Stimulated activated CD4-positive, alpha-beta T cell treated with anti-CD3 and anti-CD28 coated beads, TNF-alpha, amount 100 ng/mL, for 24 hours (primary cell): ENCODE results near the gene ADAMTS17.

ENCODE experiments used
- DNase-seq, 3 experiments: peaks; one replicate each; pipeline ENCODE4 v3.0.0-alpha.2; 2020; ENCODE audit warnings: low read depth in 3 of 3

Gene ADAMTS17

DNA sequence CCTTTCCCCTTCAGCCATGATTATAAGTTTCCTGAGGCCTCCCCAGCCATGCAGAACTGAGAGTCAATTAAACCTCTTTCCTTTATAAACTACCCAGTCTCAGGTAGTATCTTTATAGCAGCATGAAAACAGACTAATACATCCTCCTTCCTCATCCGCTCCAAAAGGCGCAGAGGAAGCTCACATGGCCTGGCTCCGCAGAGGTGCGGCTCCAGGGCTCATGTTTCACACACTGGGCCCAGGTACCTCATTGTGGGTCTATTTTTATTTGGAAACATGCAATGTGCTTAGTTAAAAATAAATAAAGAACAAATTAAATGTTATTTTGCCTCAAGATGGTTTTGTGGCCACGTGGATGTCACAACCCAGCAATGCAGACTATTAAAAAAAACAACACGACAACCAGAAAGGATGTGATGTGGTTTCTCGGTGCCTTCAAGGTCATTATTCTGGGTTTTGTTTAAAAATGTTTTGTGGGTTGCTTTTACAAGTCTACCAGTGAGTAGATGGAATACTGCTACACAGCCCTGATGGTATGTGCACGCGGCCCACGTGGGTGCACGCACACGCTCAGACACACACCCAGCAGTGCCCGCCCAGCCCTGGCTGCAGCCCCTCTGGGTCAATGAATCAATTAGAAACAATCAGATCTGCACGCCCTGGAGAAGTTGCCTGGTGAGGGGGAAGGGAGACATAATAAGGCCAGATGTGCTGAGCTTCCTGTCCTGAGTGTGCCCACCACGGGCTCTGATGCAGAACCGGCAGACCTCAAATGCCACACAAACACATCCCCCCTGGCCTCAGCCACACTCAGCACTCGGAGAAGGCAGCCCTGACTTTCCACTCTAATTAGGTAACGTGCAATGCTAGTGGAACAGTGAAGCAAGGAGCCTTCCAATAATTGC, 140.1 kb downstream of the ADAMTS17 start:
- peak in 1 of 3 experiments; percentile 2 for DNase-seq

GRCh38 chr15:100200287-100200880, 141.4 kb downstream of the ADAMTS17 start:
- no peak for DNase-seq

DNA sequence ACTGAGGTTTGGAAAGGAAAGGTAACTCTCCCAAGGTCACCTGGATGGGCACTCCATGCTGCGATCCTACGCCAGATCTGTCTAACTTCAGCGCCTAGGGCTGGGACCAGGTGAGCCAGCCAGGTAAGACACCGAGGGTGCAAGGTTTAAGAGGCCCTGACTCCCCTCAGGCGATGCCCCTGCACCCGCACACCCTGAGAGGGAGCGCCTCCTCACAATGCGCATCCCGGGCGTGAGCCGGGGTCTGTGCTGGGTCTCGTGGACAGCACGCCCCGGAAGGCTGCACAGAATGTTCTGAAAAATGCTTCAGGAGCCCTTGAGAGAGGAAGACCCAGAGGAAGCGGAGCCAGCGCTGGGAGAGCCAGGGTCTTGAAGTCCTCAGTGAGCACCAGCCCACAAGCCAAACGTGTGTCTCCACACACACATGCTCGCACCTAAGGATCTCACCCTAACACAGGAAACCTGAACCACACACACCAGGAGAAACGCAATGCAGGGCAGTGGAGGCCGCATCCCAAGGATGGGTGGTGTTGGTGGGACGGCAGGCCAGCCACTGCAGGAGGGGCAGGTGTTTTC, 142.0 kb downstream of the ADAMTS17 start:
- no peak for DNase-seq

GRCh38 chr15:100198442-100198841, 143.3 kb downstream of the ADAMTS17 start:
- DNase-seq, result no peak

DNA sequence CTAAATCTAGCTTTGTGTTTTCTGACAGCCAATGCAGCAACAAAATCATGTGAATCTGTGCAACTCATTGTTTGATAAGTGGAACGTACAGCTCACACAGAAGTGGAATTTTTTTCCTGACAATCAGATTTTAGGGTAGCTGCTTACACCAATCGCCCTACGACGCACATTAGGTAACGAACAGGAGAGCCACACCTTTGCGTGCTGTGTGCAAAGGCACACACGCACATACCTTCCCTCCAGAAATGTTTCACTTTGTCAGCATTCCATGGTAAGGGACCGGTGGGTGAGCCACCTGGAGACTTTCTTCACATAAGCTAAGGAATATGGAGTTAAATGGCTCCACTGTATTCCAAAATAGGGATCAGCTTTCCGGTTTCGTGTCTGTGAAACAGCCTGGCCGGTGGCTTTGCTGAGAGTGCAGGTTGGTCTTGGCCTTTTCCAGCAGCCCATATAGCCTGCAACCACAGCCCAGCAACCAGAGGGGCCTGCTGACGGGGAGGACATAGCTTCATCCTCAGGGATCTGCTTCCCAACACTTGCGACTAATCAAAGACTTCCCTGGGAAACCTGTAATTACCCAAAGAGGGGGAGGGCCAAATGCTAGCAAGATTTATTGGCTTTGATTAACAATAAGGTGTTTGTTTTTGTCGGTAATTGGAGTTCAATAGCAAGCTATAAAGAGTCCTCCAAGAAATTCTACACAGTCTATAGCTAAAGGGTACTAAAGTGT, 145.3 kb downstream of the ADAMTS17 start:
- DNase-seq, result no peak

- no peak for DNase-seq
Observed at GRCh38 chr15:100194996-100195395, 146.8 kb downstream of the ADAMTS17 start.

DNA sequence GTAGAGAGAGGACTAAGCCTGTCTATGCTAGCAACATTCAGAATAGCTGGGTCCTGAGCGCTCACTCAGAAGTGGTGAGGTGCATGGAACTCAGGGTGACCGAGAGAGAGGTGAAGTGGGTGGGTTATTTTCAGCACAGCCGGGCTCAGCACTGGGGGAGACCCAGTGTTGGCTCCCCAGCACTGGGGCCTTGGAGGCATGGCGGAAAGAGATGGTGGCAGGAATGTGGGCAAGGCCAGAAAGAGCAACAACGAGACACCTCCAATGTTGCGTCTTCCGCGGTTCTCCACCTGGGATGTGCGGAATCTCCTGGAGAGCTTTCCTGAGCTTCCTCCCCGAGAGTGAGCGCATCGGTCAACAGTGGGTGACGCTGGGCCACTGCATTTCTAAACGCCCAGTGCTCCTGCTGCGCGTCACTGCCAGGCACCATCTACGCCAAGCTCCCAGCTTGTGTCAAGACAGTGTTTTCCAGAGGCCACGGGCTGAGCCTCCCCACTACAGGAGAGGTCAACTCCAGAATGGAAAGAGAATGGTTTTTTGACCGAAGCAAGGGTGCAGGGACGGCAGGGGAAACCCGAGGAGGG, 148.4 kb downstream of the ADAMTS17 start:
- DNase-seq, result no peak

DNA sequence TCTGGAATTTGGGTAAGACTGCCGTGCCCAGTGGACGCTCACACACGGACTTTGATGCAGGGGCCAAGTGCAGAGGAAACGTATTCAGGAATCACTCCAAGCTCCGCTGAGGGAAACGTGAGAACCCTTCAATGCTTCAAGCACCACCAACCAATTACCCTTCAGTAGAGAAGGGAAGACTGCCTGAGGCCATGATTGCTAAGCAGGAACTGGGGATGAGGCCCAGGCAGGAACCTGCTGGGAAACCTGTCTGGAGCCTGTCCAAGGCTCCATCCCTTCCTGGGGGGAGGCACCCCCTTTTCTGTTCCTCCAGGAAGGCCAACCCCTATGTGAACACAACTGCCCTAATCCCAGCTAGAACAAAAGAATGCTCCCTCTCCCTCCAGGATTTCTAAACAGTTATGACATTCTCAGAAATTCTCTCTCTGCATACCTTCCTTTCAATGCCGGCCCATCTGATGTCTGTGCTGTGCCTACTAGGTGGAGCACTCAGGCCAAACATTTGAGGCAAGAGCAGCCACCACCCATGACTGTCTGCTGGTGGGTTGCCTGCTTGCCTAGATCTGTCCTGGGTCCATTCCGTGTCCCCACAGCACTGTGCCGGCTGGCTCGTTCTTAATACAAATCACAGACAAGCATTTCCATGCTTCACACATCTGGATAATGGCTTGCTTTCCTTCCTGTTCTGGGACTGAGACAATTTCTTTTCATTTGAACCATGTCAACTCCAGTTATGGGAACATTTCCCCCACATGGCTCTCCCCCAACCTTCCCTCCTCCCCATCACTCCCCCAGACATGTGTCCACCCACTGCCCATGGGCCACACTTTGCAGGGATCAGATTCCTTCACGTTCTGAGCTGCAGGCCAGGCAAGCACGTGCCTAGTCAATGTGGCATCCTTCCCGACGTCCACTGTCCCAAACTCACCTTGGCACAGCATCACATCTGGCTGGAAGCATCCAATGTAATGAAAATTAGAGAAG, 149.4 kb downstream of the ADAMTS17 start:
- no peak for DNase-seq

- DNase-seq, result no peak
Observed at GRCh38 chr15:100191161-100191560, 150.6 kb downstream of the ADAMTS17 start.

DNA sequence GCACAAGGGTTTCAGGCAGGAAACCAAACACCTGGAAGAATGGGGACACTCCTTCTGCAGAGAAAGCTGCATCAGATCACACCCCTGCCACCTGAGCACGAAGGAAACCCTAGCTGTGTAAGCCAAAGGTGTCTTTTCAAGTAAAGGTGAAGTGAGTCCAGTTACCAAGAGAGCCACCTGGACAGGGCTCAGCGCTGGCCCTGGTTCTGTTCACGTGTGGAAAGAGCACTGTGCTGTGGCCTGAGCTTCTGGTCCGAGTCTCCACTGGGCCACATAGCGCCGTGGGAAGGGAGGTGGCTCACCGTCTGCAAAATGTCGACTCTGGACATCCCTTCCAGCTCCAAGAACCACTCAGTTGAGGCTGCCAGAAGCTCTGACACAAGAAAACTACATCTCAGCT, 151.1 kb downstream of the ADAMTS17 start:
- DNase-seq, result no peak

DNA sequence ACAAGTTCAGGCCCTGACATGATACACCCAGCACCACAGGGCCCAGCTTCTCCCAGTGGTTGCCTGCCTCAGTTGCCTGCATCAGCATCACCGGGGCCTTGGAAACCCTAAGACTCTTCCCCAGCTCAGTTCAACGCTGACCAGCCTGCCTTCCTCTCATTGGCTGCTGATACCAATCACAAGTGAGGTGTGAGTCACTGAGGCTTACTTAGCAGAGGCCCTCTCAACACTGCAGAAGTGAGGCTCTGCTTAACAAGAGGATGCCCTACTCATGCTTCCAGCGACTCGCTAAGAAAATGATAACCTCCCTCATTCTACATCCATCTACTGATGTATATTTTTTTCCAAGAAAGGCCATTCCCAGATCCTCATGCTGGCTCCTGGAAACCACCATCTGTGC, 151.9 kb downstream of the ADAMTS17 start:
- no peak for DNase-seq

- DNase-seq, result no peak
Observed at GRCh38 chr15:100189319-100189718, 152.5 kb downstream of the ADAMTS17 start.

GRCh38 chr15:100187677-100188076, 154.1 kb downstream of the ADAMTS17 start:
- DNase-seq, result no peak

DNA sequence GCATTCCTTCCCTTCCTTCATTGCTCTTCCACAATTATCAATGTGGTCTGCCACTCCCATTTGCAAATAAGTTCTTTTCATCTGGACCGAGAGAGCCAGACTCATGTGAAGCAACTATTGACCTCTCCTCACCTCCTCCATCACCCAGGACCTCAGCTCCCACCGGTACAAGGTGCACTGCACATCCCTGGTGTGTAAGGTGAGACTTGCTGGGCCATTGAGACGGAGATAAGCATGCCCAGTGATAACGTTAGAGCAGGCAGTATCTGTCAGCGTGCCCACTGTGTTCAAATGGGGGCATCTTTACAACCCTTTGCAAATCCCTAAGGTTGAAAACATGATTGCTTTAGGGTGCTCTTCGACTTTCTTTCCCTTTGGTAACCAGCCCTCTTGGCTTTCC, 154.8 kb downstream of the ADAMTS17 start:
- DNase-seq, result no peak

- DNase-seq, result no peak
Observed at GRCh38 chr15:100186366-100186765, 155.4 kb downstream of the ADAMTS17 start.

- no peak for DNase-seq
Observed at GRCh38 chr15:100183921-100184495, 157.8 kb downstream of the ADAMTS17 start.

GRCh38 chr15:100180921-100181320, 160.9 kb downstream of the ADAMTS17 start:
- no peak for DNase-seq

DNA sequence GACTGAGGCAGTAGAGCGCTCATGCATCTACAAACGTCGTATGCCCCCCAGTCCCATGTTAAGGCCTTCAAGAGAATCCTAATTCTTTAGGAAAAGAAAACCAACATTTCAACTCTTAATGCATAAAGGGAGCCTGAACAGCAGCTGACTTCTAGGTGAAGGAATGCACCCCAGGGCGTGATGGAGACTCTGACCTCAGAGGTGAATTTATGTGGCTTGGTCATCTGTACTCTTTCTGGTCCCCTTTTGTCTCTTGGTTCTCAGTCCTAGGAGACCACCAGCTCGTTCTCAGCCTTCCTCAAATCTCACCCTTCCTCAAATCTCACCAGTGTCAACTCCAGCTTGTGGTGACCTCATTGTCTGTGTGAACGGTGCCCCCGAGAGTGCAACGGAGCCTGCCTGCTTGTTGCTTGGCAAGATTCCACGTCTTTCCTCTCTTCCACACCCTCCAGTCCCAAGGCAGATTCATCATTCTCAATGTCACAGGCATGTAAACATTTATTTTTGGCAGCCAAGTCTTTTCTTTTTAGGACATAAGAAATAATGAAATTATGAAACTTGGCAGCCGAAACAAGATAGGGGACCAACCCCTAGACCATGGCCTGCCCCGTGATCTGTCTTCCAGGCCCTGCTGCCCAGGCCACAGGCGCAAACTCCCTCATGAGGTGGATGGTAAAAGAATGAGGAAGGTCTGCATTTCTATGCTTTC, 166.2 kb downstream of the ADAMTS17 start:
- DNase-seq, result no peak

GRCh38 chr15:100174904-100175275, 166.9 kb downstream of the ADAMTS17 start:
- no peak for DNase-seq
